DOHH2 (cell line): ENCODE results near the gene GFRA1.

Experiments used
- H3F3A ChIP-seq: fragments of 200-600 bp; sonication (generic), shearing (Covaris generic); 2 replicates; pipeline ENCODE4 v1.6.0; 2016; ENCODE audit warnings: antibody characterized with exemption, mild to moderate bottlenecking; ENCODE audit not compliant: control insufficient read depth, insufficient read depth
- H3K27ac ChIP-seq: fragments of 200-600 bp; sonication (generic); 2 replicates; pipeline ENCODE4 v1.5.1; 2014; ENCODE audit warnings: low read depth, mild to moderate bottlenecking, low read length, moderate library complexity
- H3K27me3 ChIP-seq: fragments of 200-600 bp; sonication (generic); 2 replicates; pipeline ENCODE4 v1.6.1; 2014; ENCODE audit warnings: mild to moderate bottlenecking, low read length, mixed read lengths; ENCODE audit not compliant: control insufficient read depth
- H3K36me3 ChIP-seq: fragments of 200-600 bp; sonication (generic); 2 replicates; pipeline ENCODE4 v1.6.1; 2014; ENCODE audit warnings: mild to moderate bottlenecking, low read length, moderate library complexity, mixed read lengths; ENCODE audit not compliant: control insufficient read depth
- H3K4me1 ChIP-seq: fragments of 200-600 bp; sonication (generic); 2 replicates; pipeline ENCODE4 v1.6.1; 2014; ENCODE audit warnings: mild to moderate bottlenecking, low read length, mixed read lengths; ENCODE audit not compliant: control insufficient read depth
- H3K4me2 ChIP-seq: fragments of 200-600 bp; sonication (generic); 2 replicates; pipeline ENCODE4 v1.6.0; 2014; ENCODE audit warnings: mild to moderate bottlenecking, low read length, moderate library complexity
- H3K4me3 ChIP-seq: fragments of 200-600 bp; sonication (generic); 2 replicates; pipeline ENCODE4 v1.5.1; 2014; ENCODE audit warnings: mild to moderate bottlenecking, low read length, mixed read lengths
- H3K79me2 ChIP-seq: fragments of 200-600 bp; sonication (generic); 2 replicates; pipeline ENCODE4 v1.6.1; 2014; ENCODE audit warnings: mild to moderate bottlenecking, low read length, mixed read lengths; ENCODE audit not compliant: control insufficient read depth
- H3K9me2 ChIP-seq: fragments of 200-600 bp; sonication (generic); replicated peaks from 2 replicates; pipeline ENCODE4 v1.6.1; 2014; ENCODE audit warnings: mild to moderate bottlenecking, low read length, mixed read lengths; ENCODE audit not compliant: control insufficient read depth
- H3K9me3 ChIP-seq: fragments of 200-600 bp; sonication (generic); 2 replicates; pipeline ENCODE4 v1.6.1; 2014; ENCODE audit warnings: antibody characterized with exemption, low read length, mixed read lengths; ENCODE audit not compliant: control insufficient read depth, insufficient read depth
- H4K20me1 ChIP-seq: fragments of 200-600 bp; sonication (generic); 2 replicates; pipeline ENCODE4 v1.6.0; 2014; ENCODE audit warnings: low read depth, mild to moderate bottlenecking, antibody characterized with exemption, low read length, moderate library complexity; ENCODE audit not compliant: control insufficient read depth, insufficient read depth
- EZH2phosphoT487 ChIP-seq: fragments of 200-600 bp; sonication (generic); IDR thresholded peaks from 2 replicates; pipeline ENCODE4 v1.6.1; 2017; ENCODE audit warnings: borderline replicate concordance, mild to moderate bottlenecking, antibody characterized with exemption, low read length, moderate library complexity, mixed read lengths
- TF ChIP-seq, protein P1 (sequence below): fragments of 200-600 bp; sonication (generic); IDR thresholded peaks from one replicate; pipeline ENCODE4 v1.5.1; 2014; ENCODE audit warnings: antibody characterized with exemption, mild to moderate bottlenecking, low read depth, low read length; ENCODE audit not compliant: poor library complexity, severe bottlenecking

Gene GFRA1

DNA sequence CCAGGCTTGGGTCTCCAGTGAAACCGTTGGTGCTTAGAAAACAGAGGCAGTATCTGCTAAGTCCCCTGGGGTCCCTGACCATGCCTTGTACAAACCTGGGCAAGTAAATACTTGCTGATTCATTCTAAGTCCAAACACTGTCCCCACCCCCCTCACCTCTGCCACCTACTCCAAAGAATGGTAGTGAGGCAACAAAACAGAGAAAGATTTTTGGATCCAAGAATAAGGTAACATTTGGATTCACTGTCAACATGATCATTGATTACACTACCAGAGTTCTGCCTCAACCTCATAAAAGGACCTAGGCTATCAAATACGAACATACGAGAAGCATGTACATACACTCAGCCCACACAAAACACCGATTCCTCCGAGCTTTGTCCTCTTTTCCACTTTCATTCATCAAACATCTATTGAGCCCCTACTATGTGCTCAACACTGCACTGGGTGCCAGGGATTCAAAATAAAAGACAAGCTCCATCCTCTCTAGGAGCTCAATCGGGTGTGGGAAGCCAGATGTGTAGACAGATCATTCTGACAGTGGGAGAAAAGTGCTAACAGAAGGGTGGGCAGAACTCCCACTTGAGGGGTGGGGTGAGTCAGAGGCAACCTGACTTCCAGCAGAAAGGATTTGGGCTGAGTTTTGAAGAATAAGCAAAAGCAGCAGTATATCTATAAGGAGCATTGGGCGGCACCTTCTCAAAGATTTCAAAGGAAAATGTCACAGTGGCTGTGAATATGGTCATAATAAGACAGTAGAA, 71.2 kb downstream of the GFRA1 start:
- no peak overlapping the region for H3K4me2 ChIP-seq
- H3K9me2 ChIP-seq = no peaks in the 10 kb centered on the region
- no peak overlapping the region for H3K4me3 ChIP-seq
- H4K20me1 ChIP-seq = no peaks in the 10 kb centered on the region
- no peaks in the 10 kb centered on the region for H3K4me1 ChIP-seq
- no peaks in the 10 kb centered on the region for H3K27me3 ChIP-seq
- H3K36me3 ChIP-seq = no peaks in the 10 kb centered on the region
- no peaks in the 10 kb centered on the region for H3K79me2 ChIP-seq
- no peaks in the 10 kb centered on the region for H3F3A ChIP-seq
- H3K27ac ChIP-seq = no peak overlapping the region
- no peak for TF ChIP-seq EZH2phosphoT487
- TF ChIP-seq, protein P1, sequence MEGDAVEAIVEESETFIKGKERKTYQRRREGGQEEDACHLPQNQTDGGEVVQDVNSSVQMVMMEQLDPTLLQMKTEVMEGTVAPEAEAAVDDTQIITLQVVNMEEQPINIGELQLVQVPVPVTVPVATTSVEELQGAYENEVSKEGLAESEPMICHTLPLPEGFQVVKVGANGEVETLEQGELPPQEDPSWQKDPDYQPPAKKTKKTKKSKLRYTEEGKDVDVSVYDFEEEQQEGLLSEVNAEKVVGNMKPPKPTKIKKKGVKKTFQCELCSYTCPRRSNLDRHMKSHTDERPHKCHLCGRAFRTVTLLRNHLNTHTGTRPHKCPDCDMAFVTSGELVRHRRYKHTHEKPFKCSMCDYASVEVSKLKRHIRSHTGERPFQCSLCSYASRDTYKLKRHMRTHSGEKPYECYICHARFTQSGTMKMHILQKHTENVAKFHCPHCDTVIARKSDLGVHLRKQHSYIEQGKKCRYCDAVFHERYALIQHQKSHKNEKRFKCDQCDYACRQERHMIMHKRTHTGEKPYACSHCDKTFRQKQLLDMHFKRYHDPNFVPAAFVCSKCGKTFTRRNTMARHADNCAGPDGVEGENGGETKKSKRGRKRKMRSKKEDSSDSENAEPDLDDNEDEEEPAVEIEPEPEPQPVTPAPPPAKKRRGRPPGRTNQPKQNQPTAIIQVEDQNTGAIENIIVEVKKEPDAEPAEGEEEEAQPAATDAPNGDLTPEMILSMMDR = no peak
- no peaks in the 10 kb centered on the region for H3K9me3 ChIP-seq

DNA sequence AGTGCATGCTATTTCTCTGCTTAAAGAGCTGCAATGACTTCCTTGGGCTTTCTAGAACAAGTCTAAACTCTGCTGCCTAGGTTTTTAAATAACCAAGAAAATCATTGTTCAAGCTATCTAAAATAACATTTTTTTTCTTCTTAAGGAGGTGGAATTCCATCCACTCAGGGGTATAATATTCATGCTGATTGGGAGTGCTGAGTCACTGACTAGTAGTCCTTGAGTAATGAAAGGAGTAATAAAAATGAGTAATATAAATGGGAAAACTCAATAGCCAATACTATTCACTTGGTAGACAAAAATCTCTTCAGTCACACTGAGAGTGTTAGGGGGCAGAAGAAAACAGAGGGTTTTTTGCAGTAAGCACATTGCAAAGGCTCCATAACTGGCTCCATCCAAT, 72.0 kb downstream of the GFRA1 start:
- Histone ChIP-seq H3K4me1 (no peaks in the 10 kb centered on the region), H3K9me3 (no peaks in the 10 kb centered on the region), H3F3A (no peaks in the 10 kb centered on the region), H3K4me3 (no peak overlapping the region), H3K4me2 (no peak overlapping the region), H4K20me1 (no peaks in the 10 kb centered on the region), H3K79me2 (no peaks in the 10 kb centered on the region), H3K27ac (no peak overlapping the region), H3K27me3 (no peaks in the 10 kb centered on the region), H3K36me3 (no peaks in the 10 kb centered on the region), H3K9me2 (no peaks in the 10 kb centered on the region)
- no peak for TF ChIP-seq EZH2phosphoT487
- TF ChIP-seq, protein P1 = no peak

DNA sequence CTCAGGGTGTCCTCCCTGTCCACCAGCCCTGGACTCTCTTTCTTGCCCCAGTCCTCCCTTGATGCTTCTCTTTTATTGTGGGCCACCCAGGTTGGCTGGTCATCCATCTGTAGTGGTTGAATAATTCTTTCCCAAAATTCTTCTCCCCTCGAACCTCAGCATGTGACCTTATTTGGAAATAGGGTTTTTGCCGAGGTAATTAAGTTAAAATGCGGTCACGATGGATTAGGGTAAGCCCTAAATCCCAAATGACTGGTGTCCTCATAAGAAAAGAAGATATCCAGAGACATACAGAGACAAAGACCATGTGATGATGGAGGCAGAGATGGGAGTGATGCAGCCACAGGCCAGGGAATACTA, 74.3 kb downstream of the GFRA1 start:
- no peaks in the 10 kb centered on the region for H4K20me1 ChIP-seq
- no peak overlapping the region for H3K27ac ChIP-seq
- H3K27me3 ChIP-seq = no peaks in the 10 kb centered on the region
- no peaks in the 10 kb centered on the region for H3K9me2 ChIP-seq
- H3F3A ChIP-seq = no peaks in the 10 kb centered on the region
- H3K79me2 ChIP-seq = no peaks in the 10 kb centered on the region
- no peak for TF ChIP-seq EZH2phosphoT487
- TF ChIP-seq, protein P1 = no peak
- H3K4me3 ChIP-seq = no peak overlapping the region
- H3K4me1 ChIP-seq = no peaks in the 10 kb centered on the region
- H3K36me3 ChIP-seq = no peaks in the 10 kb centered on the region
- H3K4me2 ChIP-seq = no peak overlapping the region
- H3K9me3 ChIP-seq = no peaks in the 10 kb centered on the region
